GM21390 (cell line): Measurements from ENCODE around the gene PRKAG2.
"Not testable (repeated sequence)": the region's sequence is repeated elsewhere in the genome, so short reads cannot be mapped to it uniquely, and the experiment has no call there.

ENCODE experiments used
- ATAC-seq: cut with Tn5 transposase; IDR thresholded peaks from one replicate; pipeline ENCODE4 v1.9.1; 2021; ENCODE audit not compliant: unreplicated experiment

PRKAG2 gene

DNA sequence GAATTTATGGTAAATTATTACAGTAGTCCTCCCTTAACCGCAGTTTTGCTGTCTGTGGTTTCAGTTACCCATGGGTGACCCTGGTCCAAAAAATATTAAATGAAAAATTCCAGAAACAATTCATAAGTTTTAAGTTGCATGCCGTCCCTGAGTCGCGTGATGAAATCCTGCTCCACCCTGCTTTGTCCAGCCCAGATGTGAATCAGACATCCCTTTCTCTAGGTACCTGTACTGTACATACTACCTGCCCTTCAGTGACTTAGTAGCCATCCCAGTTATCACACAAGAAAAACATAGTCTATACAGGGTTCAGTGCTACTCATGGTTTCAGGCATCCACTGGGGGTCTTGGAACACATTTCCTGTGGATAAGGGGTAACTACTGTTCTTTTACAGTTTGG is 336.8 kb downstream of the PRKAG2 start:
- no peak for ATAC-seq

DNA sequence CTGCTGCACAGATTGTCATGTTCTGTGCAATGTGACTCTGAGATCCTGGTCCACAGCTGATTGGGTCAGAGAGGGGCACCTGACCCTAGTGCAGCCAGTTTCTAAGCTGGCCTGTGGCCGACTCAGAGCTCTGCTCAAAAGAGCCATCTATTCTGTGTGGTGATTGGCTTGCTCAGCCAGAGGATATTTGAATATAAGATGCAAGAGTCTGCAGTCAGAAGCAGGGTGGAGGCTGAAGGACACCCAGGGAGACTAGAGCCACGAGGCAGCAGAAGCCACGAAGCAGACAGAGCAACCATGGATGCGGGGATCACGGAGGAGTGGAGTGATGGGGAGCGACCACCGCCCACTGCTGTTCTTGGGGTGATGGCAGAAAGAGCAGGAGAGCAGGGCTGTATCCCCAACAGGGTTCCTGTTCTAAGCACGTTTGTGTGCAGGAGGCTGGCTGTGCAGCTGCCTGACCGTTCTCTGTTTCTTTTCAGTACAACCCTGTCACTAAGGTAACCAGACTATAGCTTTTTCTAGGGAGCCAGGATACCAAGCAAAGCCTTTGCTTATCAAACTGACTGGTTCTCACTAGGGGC is 337.7 kb downstream of the PRKAG2 start:
- ATAC-seq = peak; percentile 70

DNA sequence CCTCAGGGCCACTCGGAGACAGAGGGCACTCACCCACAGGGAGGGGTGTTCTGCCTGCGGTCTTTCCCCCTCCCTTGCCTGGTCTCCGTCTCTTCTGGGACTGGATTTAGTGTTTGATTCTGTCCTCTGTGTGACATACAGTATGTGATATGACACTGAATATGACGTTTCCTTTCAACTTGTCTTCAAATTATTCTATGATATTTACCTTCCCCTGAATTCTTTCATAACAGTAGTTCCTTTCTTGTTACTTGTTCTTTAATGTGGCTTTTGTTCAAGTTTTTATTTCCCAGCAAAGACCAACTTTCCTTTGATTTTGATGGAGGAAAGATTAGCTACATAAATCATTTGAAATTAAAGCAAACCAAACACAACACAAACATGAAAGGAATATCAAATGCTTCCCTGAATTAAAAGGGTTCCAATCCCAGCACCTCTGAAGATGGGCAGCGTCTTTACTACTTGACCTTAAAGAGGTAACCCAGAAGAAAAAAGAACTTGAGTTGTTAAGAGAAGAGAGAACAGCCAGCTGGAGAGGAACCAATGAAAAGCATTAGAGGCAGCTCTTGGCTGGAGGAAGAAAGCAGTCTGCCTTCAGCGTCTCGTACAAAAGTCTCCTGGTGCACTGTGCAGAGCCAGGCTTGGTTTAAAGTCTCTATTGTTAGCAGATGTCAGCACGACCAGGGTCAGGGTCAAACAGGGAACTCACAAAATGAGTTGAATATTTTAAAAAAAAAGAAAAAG is 338.9 kb downstream of the PRKAG2 start:
- no peak for ATAC-seq

DNA sequence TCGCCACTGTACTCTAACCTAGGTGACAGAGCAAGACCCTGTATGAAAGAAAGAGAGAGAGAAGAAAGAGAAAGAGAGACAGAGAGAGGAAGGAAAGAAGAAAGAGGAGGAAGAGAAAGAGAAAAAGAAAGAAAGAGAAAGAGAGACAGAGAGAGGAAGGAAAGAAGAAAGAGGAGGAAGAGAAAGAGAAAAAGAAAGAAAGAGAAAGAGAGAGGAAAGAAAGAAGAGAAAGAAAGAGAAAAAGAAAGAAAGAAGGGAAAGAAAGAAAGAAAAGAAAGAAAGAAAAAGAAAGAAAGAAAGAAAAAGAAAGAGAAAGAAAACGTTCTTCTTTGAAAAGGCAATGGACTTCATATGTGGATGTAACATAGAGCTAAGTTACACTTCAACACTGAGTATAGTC is 340.7 kb downstream of the PRKAG2 start:
- not testable (repeated sequence) for ATAC-seq

DNA sequence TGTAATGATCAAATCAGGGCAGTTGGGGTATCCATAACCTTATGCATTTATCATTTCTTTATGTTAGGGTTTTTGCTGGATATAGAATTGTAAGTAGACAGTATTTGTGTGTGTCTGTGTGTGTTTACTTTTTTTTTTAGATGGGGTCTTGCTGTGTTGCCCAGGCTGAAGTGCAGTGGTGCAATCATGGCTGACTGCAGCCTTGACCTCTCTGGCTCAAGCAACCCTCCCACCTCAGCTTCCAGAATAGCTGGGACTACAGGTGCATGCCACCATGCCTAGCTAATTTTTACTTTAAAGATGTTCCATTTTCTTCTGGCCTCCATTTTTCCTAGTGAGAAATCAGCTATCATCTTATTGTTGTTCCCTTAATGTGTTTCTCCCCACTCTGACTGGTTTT is 347.1 kb downstream of the PRKAG2 start:
- no peak for ATAC-seq

DNA sequence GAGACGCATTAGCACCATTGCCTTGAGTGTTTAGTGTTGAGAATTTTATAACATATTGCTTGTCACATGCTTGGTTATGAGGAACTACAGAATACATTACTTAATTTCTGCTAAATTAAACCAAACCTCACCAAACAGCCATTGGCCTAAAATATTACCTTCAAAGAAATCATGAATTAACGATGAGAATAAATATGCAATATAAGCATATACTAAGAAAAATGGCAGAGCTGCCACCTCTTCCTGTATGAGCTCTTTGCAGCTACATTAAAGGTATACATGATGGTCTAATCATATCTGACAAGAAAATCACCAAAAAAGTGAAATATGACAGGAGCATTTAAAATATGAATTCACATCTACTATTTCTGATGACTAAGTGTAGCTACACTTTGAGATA is 352.1 kb downstream of the PRKAG2 start:
- no peak for ATAC-seq

DNA sequence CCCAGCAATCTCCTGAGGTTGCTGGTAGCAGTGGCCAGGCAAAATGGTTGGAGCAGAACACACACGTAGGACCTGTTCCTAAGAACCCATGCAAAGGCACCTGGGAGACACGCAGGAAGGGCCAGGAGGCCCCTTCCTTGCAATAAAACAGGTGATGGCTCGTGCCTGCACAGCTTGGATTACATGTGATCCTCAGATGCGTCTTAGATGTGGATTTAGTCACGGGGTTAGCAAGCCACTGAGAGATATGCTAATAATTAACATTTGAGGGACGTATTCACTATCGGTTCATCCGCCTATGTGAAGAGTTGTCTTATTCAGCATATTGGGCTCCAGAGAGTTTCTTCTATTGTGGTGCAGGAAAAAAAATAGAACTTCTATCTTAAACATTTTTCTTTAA is 352.6 kb downstream of the PRKAG2 start:
- no peak for ATAC-seq

DNA sequence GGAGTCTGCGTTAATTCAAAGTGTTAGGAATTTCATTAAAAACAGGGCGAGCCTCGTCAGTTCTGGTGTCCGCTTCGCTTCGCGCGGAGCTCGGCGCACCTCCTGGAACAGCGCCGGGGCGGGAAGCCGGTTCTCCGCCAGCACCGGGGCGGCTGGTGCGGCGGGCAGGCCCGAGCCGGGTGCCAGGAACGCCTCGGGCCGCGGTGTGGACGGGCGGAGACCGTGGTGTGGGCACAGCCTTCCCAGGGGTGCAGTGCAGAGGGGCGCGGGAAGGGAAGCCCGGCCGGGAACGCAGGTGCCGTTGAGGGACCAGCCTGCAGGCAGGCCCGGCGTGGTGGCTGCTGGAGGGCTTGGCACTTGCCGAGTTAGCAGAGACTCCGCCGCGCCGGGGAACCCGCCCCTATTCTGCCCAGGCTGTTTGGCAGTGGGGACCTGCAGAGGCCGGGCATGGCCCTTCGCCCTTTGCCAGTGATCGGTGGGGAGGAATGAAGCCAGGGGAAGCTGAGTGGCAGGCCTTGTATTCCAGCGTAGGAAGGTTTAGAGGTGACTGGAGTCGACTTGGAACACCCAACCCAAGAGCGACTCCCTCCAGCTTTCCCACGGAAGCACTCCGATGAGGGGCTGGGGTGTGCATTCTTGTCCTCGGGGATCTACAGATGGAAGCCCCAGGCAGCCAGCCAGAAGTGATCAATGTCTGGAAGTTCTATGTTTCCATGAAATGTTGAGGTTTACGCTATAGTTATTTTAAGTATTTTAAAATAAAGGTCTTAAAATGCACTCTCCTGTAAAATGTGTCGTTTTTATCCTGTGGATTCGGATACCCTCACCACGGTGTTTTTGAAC is 356.3 kb downstream of the PRKAG2 start:
- ATAC-seq = no peak

DNA sequence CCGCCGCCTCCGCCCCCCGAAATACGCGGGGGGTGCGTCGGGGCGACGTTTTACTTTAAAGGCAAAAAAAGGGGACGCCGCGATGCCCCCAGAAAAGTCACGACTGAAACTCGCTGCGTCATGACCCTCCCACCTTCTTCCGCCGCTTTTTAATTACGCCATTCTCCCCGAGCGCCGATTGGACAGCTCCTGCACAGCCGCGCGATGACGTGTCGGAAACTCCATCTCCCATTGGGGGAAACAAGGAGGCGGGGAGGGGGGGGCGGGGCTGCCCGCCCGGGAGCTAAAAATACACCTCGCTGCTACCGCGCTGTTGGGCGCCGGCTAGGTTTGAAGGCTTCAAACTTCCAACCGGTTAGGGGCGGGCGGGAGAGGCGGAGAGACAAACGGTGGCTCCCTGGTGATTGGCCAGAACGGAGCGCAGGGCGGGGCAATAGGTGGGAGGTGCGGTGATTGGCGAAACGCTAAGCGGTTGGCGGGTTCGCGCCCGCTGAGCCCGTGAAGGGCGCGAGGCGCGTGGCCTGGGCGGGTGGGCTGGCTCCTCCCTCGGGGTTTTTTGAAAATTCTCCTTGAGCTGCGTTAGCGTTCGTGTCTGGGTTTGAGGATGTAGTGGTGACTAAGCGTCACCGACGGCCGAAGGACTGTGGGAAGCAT is 357.0 kb downstream of the PRKAG2 start, which contains the start of gene RHEB:
RHEB (minus strand) TSS at position 131 of the 654 bp plus-strand sequence. CDS start 384 bp downstream, outside the sequence.
- peak; percentile 79 for ATAC-seq

DNA sequence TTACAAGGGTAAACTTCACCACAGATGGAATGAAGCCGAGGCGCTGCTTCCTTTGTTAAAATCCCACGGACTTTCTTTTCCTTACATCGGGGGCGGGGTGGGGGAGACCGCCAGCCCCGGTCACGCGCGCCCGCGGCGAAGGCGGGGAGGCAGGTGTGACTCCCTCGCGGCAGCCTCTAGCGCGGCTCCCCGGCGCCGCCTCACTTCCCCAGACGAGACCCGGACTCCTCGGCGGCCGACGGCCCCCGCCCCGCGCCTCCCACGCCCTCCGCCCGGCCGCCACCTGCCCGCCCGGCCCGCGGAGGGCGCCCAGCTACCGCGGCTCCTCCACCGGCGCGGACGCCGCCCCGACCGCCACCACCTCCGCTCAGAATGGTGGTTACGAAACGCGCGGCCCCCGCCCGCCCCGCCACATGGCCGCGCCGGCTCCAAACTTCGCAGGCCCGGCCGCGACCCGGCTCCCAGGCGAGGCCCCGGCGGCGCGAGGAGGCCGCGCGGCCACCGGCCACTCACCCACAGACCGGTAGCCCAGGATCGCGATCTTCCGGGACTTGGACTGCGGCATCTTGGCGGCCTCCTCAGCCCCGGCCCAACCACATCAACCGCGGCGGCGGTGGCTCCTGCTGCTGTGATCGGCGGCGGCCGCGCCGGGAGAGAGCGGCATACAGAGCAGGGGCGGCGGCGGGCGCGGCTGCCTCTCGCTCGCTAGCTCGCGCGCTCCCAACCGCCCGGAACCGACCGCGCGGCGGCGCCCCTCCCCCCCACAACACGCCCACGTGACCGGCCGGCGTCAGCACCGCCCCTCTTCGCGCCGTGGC is 357.8 kb downstream of the PRKAG2 start:
- peak; percentile 46 for ATAC-seq

DNA sequence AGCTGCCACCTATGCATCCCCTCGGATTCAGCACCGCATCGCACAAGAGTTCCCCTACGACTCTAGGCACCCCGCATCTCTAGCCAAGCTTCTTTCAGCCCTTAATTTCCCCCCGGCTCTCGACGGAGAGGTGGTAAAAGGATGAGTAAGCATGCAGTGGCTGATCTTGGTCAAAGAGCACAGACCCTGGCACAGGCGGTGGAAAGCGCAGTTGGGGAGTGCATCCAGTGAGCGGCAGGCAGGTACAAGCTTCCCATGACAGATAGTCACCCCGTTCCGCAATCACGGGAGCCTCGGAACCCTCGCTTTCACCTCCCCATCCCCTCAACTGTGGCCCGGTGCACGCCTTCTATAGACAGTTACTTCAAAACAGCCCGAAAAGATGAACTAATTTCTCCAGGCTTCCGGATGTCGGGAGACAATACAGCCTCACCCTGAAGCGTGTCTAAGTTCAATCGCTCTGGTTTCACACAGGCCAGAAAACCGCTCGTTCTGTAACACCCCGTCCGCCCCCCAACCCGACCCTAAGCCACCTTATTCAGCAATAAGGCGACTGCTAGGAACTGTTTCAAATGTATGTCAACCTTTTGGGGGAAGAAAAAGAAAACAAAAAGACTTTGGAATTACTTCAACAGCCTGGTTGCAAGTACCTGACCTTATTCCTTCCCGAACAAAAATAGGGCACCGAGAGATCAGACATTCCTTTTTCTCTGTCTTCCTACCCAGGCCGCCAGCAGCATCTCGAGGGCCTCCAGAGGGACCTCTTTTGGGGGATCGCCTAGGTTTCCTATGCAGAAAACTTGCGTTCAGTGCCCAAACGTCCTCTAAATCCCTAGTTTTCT is 358.6 kb downstream of the PRKAG2 start:
- no peak for ATAC-seq

DNA sequence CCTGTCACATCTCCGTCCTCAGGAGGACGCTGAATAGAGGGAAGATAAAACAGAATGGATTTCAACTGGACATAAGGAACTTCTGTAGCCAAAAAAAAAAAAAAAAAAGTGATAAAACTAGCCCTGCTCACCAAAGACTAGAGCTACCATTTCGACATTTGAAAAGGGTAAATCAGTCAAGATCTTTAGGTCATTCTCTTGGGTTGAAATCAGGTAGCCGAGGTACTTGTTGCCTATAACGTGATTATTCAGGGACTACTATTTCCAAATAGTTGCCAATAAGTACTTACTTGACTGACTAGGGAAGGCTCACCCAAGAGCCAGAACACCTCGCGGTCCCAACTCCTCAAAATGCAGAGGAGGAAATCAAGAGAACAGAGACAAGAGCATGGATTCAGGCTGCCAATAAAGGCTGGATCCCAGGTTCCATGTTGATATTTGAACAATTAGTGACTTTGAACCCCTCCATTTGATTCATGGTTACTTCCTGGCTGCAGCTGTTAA is 359.3 kb downstream of the PRKAG2 start:
- no peak for ATAC-seq

DNA sequence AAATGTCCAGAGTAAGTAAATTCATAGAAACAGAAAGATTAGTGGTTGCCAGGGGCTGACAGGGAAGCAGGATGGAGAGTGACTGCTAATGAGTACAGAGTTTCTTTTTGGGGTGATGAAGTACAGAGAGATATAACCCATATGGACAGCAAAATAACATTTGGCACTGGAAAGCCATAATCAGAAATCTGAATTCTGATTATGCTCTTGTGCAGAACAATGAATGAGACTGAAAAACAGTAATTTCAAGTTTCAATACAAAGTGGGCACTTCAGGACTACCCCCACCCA is 361.7 kb downstream of the PRKAG2 start:
- no peak for ATAC-seq

DNA sequence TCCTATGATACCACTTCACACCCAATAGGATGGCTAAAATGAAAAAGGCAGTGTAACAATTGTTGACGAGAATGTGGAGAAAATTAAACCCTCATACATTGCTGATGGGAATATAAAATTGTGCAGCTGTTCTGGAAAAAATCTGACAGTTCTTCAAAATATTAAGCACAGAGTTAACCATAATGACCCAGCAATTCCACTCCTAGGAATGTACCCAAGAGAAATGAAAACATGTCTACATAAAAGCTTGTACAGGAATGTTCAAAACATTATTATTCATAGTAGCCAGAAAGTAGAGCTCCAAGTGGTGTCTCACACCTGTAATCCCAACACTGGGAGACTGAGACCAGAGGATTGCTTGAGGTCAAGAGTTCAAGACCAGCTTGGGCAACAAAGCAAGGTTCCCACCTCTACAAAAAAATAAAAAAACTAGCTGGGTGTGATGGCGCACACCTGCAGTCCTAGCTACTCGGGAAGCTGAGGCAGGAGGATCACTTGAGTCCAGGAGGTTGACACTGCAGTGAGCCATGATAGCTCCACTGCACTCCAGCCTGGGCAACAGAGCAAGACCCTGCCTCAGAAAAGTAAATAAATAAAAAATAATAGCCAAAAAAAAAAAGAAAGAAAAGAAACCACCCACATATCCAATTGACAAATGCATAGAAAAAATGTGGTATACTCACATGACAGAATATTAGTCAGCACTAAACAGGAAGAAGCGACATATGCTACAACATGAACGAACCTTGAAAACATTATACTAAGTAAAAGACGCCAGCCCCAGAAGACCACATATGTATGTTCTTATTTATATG is 362.2 kb downstream of the PRKAG2 start:
- ATAC-seq = no peak

DNA sequence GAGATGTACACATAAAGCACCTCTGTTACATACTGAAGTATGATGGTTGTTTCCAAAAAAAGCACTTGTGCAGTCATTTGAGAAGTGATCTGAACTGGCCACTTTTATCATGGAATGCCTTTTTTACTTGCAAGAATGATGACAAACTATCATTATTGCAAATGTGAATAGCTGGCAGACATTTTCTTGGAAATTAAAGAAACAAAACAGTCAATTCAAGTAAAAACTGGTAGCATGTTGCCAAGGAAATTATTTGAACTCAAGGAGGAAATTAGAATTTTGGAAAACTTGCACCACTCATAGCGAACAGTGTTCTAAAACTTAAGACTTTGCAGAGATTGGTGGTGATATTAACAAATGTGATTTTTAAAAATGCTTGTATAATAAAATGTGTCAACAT is 363.8 kb downstream of the PRKAG2 start:
- ATAC-seq = no peak

DNA sequence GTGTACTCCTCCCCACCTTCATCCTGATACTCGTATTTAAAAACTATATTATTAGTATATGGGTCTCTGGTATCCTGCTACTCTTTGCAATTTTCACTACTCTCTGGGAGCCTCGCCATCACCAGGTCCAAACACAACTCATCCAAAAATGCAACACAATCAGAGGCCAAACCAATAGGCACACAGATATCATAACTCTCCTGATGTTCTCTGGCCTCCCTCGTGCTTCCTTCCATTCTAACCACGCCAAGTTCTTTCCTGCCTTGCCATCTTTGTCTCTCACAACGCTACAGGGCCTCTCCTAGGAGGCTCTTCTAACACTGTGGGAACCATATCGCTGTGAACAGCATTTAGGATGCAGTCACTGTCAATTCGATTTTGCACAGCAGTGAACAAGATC is 364.6 kb downstream of the PRKAG2 start:
- no peak for ATAC-seq

DNA sequence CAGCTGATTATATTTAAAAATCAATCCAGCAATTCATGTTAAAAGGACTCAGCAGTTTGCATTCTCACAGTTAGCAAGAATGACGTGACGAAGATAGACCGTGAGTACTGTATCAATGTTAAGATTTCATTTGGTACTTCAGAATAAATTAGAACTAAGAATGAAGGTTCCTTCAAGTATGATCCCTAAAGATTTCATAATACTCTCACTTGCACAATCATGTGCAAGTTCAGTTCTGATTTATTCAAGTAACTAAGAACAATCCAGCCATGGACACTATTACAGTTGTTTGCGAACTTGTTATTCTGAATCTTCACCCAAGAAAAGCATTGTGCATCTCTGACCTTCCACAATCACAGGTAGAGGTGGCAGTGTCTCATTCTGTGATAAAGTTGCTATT is 365.0 kb downstream of the PRKAG2 start:
- no peak for ATAC-seq

DNA sequence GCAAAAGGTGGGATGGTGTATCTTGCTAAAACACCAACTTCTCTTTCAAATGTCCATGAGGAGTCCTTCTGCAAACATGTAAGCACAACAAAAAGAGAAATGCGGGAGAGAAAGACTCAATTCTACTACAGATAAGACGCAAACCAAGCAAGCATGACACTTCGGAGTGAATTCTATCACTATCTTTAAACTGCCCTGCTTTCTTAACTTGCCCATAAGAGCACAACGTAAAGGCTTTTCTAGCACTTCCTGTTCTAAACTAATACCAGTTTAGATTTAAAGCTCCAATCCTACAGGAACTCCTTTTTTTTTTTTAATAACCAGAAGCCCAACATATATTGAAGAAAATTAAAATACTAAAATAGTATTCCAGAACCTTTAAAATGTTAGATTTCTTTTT is 365.6 kb downstream of the PRKAG2 start:
- ATAC-seq = no peak
